GM03348 (cell line): ENCODE data around the gene ZFX.
A peak's percentile ranks its signal among the peaks of the same experiment; 100 is the strongest.
"Not testable (repeated sequence)": the region's sequence is repeated elsewhere in the genome, so short reads cannot be mapped to it uniquely, and the experiment has no call there.

Experiments
- DNase-seq: peaks from one replicate; pipeline ENCODE4 v3.0.0; 2012; ENCODE audit warnings: low spot score

The ZFX gene

DNA sequence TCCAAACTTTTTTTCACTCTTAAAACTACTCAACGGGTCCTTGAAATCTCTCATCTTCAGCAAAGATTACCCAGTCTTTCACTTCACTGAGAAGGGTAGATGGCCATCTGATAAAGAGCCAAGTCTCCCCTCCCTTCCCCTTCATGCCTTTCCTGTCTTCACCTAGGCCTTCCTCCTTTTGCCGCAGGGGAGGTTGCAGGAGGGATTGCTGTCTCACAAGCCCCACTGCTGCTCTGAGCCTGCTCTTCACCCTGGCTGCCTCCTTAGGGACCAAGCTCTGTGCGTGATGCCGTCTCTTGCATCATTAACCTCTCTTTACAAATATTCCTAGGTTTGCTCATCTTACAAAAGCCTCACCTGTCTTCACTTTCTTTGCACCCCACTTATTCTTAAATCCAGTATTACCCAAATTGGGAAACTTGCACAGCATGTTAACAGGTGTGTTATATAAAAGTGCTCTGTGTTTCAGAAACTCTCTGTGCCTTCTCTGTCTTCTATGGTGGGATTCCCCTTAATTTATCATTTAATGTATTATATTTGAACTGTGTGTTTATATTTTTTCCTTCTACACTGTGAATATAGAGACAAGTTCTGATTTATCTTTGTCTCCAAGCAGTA lies 3.8 kb downstream of the ZFX start:
- DNase-seq, result no peak

- DNase-seq, result no peak
Measured at GRCh38 chrX:24153796-24154189, 4.3 kb downstream of the ZFX start.

GRCh38 chrX:24154490-24155034 lies 5.0 kb downstream of the ZFX start:
- no peak for DNase-seq

GRCh38 chrX:24155747-24156146 lies 6.2 kb downstream of the ZFX start:
- DNase-seq, result not testable (repeated sequence)

DNA sequence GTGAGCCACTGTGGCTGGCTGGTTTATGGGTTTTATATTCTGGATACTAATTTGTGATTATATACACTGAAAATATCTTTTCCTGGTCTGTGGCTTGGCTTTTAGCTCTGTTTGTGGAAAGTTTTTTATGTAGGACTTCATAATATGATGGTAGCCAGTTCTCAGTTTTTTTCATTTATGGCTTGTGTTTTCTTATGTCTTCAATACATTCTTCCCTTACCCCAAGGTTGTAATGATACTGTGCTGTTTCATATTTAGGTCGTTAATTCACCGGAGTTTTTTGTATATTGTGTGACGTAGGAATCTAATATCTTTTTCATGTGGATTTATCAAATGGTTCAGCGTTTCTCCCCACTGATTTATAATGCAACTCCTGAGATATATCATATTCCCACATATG lies 6.6 kb downstream of the ZFX start:
- DNase-seq, result no peak

GRCh38 chrX:24158881-24159280 lies 9.4 kb downstream of the ZFX start:
- DNase-seq, result no peak

GRCh38 chrX:24166078-24166477 lies 16.5 kb downstream of the ZFX start:
- DNase-seq, result no peak

GRCh38 chrX:24167719-24168472 lies 18.4 kb downstream of the ZFX start:
- no peak for DNase-seq

DNA sequence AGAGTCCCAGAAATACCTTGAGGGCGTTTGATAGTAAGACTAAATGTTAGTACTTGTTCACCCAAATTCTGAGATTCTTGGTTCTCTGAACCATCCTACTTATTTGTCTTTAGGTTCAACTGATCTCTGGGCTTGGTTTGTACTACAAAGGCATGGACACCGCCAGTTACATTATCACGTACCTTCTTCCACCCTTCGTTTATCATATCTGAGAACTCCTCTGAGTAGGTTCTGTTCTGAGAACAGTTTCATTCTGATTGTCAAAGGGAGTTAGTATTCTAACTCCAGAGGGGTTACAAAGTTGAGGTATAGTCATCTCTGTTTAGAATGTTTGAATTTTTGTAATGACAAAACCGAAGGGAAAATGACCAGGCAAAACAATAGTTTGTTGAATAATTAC lies 19.3 kb downstream of the ZFX start:
- DNase-seq, result no peak

DNA sequence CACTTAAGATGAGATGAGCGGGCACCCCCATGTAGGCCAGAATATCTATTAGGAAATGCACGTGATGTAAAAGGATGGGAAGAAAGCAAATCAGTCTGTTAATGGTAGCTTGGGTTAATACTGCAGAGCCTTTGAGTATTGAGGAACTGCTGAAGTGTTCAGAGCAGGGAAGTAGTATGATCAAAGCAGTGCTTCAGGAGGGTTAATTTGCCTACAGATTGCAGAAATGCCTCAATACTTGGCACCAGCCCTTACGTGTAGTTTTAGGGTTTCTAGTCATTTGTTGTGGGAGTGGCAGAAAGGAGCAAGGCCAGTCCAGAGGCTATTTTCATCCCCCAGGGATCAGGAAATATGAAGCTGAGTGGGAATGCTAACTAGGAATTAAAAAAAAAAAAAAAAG lies 19.7 kb downstream of the ZFX start:
- peak; percentile 6 for DNase-seq

GRCh38 chrX:24173115-24173847 lies 23.8 kb downstream of the ZFX start:
- DNase-seq, result no peak

DNA sequence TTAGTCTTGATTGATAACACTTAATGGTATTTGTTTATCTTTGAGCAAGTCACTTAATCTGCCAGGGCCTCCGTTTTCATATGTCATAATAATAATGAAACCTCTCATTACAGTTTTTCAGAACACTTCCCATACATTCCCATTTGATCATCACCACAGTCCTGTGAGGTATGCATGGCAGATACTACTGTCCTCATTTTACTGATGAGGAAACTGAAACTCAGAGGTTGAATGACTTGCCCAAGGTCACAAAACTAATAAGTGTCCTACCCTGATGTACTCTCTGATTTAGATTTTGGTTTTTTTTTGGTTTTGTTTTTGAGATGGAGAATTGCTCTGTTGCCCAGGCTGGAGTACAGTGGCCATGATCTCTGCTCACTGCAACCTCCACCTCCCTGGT lies 25.7 kb downstream of the ZFX start:
- DNase-seq, result no peak

- no peak for DNase-seq
Measured at GRCh38 chrX:24178441-24178840, 28.9 kb downstream of the ZFX start.

GRCh38 chrX:24184018-24184417 lies 34.5 kb downstream of the ZFX start:
- no peak for DNase-seq

DNA sequence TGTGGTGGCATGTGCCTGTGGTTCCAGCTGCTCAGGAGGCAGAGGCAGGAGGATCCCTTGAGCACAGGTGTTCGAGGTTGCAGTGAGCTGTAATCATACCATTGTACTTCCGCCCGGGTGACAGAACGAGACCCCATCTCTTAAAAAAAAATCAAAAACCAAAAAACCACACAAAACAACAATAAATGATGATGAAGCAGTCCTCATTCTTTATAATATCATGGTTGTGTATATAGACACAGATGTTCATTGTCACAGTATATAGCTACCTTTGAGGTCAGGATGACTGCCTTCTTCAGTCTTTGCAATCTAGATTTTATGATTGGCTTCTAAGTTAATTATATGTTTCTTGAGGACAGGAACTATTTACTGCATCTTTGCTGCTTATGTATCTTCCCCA lies 37.0 kb downstream of the ZFX start:
- DNase-seq, result no peak

GRCh38 chrX:24186986-24187385 lies 37.5 kb downstream of the ZFX start:
- DNase-seq, result no peak

DNA sequence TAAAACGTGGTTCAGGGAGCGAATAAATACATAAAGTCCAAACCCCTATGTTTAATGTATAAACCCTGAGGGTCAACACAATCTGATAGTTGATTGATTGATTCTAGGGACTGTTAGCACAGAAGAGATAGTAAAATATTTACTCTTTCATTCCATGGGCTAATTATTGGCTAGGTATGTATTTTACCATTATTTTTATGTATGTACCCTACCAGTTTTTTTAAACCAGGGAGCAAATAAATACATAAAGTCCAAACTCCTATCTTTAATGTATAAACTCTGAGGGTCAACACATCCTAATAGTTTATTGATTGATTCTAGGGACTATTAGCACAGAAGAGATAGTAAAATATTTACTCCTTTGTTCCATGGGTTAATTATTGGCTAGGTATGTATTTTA lies 40.0 kb downstream of the ZFX start:
- DNase-seq, result no peak

- peak; percentile 21 for DNase-seq
Measured at GRCh38 chrX:24190500-24191156, 41.1 kb downstream of the ZFX start.

GRCh38 chrX:24196509-24196908 lies 47.0 kb downstream of the ZFX start:
- DNase-seq, result no peak

DNA sequence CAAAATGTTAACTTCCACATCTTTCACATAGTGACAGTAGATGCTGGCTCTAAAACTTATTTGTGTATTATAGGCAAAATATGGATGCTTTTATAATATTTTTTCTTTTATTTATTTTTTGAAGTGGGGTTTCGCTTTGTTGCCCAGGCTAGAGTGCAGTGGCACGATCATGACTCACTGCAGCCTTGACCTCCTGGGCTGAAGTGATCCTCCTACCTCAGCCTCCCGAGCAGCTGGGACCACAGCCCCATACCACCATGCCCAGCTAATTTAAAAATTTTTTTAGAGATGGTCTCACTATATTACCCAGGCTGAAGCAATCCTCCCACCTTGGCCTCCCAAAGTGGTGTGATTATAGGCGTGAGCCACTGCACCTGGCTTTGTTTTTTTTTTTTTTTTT lies 48.6 kb downstream of the ZFX start:
- DNase-seq, result no peak

DNA sequence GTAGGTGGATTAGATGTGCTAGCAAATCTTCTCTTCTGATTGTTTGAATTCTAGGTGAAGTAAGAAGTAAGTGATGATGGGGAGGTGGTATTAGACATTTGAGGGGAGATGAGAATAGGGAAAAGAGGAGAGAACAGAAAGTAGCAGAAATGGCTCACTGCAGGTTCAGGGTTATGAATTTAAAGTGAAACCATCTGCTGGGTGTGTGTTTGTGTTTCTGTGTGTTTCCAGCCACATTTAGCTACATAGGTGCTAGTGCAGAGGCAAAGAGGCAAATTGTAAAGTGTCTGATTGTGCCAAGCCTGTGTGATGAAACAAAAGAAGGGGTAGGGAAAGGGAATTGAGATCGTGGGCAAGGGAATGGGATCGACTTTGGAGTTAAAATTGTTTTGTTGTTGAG lies 50.6 kb downstream of the ZFX start:
- DNase-seq, result no peak

DNA sequence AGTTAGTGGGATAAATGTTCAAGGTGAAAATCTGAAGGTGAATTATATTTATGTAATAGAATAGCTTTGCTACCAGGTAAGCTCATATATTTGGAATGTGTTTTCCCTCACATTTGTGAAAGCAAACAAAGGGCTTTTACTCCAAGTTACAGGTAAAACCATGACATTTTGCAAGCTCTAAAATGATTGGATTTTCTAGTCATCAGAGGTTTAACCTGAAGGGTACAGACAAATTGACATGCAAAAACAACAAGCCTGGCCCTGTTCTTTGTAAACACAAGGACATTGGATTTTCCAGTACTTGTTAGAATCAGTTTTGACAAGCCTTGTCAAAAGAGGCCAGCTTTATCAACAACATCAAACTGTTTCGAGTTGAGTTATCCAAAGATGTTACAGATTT lies 51.7 kb downstream of the ZFX start:
- DNase-seq, result no peak
